Left renal cortex interstitium (tissue), 4 donors: ENCODE results near the gene NEAT1. TPM values are rescaled to one million over a fixed set of nuclear protein-coding genes. Genes with fewer than 3 reads are reported as not detected.

ENCODE experiments used
- DNase-seq, 4 donors: peaks; one replicate each; pipeline ENCODE4 v3.0.0-alpha.2; 2013; ENCODE audit warnings: low read depth in 4 of 4, low spot score in 2 of 4, missing footprints in 1 of 4
- polyA plus RNA-seq, 4 donors: library from polyadenylated mRNA; unstranded; fragments of 120-200 nt; gene quantifications; one replicate each; pipeline ENCODE4 v1.2.1, GENCODE V29; 2013; ENCODE audit not compliant: insufficient read length in 4 of 4

Gene NEAT1
- polyA plus RNA-seq, 4 donors: 71.3 to 336 (median 211) TPM

DNA sequence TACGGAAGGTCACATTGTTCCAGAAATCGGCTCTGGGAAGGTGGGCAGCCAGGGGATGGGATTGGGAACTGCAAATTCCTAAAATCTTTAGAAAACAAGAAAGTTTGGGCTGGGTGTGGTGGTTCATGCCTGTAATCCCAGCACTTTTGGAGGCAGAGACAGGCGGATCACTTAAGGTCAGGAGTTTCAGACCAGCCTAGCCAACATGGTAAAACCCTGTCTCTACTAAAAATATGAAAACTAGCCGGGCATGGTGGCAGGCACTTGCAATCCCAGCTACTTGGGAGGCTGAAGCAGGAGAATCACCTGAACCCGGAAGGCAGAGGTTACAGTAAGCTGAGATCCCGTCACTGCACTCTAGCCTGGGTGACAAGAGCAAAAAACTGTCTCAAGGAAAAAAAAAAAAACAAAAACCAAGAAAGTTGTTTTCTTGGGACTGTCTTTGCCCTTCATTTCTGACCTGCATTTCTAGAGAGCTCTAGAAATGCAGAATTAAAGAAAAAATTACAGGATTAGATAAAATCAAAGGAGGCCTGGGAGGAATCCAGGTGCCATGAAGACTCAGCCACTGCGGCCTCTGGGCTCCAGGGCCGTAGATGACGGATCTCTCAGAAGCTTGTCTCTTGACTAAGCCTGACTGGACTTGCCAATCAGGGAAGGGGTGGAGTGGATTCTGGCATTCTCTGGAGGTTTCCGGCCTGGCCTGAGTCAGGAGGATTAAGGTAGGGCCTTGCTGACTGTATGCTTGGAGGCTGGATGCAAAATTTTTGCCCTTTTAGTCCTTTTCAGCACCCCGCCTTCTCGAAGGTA lies 71.0 kb downstream of the NEAT1 start:
- DNase-seq: no peak

Other genes with a start within 250 kb of the NEAT1 start
- gene CAPN1, start 240.9 kb upstream of the NEAT1 start, polyA plus RNA-seq: 100 to 1,000 TPM in 2 of 4 donors, 10 to 100 TPM in 2; 83.3 to 121 (median 99.2) TPM
- 10 to 100 TPM; 22.0 to 34.0 (median 30.9) TPM for gene POLA2, start 160.8 kb upstream of the NEAT1 start, polyA plus RNA-seq
- gene CDC42EP2, start 107.9 kb upstream of the NEAT1 start, polyA plus RNA-seq: 10 to 100 TPM in 2 of 4 donors, 1 to 10 TPM in 2; 7.9 to 16.4 (median 11.6) TPM
- 100 to 1,000 TPM in 1 of 4 donors, 10 to 100 TPM in 3; 80.5 to 105 (median 90.8) TPM for gene DPF2, start 88.9 kb upstream of the NEAT1 start, polyA plus RNA-seq
- under 1 TPM; 0.55 to 0.90 (median 0.86) TPM for gene TIGD3, start 68.0 kb upstream of the NEAT1 start, polyA plus RNA-seq
- 10 to 100 TPM in 1 of 4 donors, 1 to 10 TPM in 3; 4.0 to 10.5 (median 7.1) TPM for gene SLC25A45, start 40.2 kb upstream of the NEAT1 start, polyA plus RNA-seq
- 10 to 100 TPM; 14.5 to 24.4 (median 22.2) TPM for gene FRMD8, start 36.2 kb upstream of the NEAT1 start, polyA plus RNA-seq
- 1,000 to 10,000 TPM in 2 of 4 donors, 100 to 1,000 TPM in 2; 299 to 1,150 (median 876) TPM for gene MALAT1, start 76.2 kb downstream of the NEAT1 start, polyA plus RNA-seq
- gene SCYL1, start 102.3 kb downstream of the NEAT1 start, polyA plus RNA-seq: 10 to 100 TPM; 63.1 to 86.0 (median 75.2) TPM
- gene LTBP3, start 135.6 kb downstream of the NEAT1 start, polyA plus RNA-seq: 100 to 1,000 TPM in 3 of 4 donors, 10 to 100 TPM in 1; 93.0 to 182 (median 140) TPM
- 10 to 100 TPM; 45.3 to 69.4 (median 59.0) TPM for gene ZNRD2, start 147.7 kb downstream of the NEAT1 start, polyA plus RNA-seq
- gene FAM89B, start 149.7 kb downstream of the NEAT1 start, polyA plus RNA-seq: 10 to 100 TPM; 20.1 to 41.3 (median 29.2) TPM
- gene EHBP1L1, start 153.3 kb downstream of the NEAT1 start, polyA plus RNA-seq: 10 to 100 TPM in 3 of 4 donors, 1 to 10 TPM in 1; 9.4 to 23.3 (median 16.2) TPM
- gene KCNK7, start 173.0 kb downstream of the NEAT1 start, polyA plus RNA-seq: under 1 TPM in 3 of 4 donors, not detected in 1; 0.14 to 0.34 (median 0.21) TPM
- gene MAP3K11, start 191.4 kb downstream of the NEAT1 start, polyA plus RNA-seq: 10 to 100 TPM; 35.2 to 54.0 (median 45.5) TPM
- gene PCNX3, start 193.0 kb downstream of the NEAT1 start, polyA plus RNA-seq: 10 to 100 TPM; 22.4 to 43.0 (median 34.9) TPM
- 10 to 100 TPM; 23.2 to 46.3 (median 31.4) TPM for gene SIPA1, start 215.3 kb downstream of the NEAT1 start, polyA plus RNA-seq
- gene RELA, start 240.1 kb downstream of the NEAT1 start, polyA plus RNA-seq: 10 to 100 TPM; 45.0 to 63.4 (median 56.9) TPM